Parathyroid adenoma (tissue), 2 donors: Measurements from ENCODE around the gene MAGI1.

Experiments used
- H2AFZ ChIP-seq: fragments of 300-600 bp; sonication (generic); one replicate; pipeline ENCODE4 v1.7.0; 2017; ENCODE audit warnings: antibody characterized with exemption, mild to moderate bottlenecking
- H3K27ac ChIP-seq: fragments of 300-600 bp; sonication (generic); one replicate; pipeline ENCODE4 v1.7.0; 2017
- H3K27me3 ChIP-seq: fragments of 300-600 bp; sonication (generic); one replicate; pipeline ENCODE4 v1.7.0; 2017; ENCODE audit warnings: low read length; ENCODE audit not compliant: control insufficient read depth, insufficient read depth
- H3K36me3 ChIP-seq: fragments of 300-600 bp; sonication (generic); one replicate; pipeline ENCODE4 v1.7.0; 2017; ENCODE audit warnings: low read length; ENCODE audit not compliant: control insufficient read depth, insufficient read depth
- H3K4me1 ChIP-seq: fragments of 300-600 bp; sonication (generic); one replicate; pipeline ENCODE4 v1.7.0; 2017; ENCODE audit warnings: control low read depth
- H3K4me2 ChIP-seq: fragments of 300-600 bp; sonication (generic); one replicate; pipeline ENCODE4 v1.7.0; 2017; ENCODE audit warnings: low read length
- H3K4me3 ChIP-seq: fragments of 300-600 bp; sonication (generic); one replicate; pipeline ENCODE4 v1.7.0; 2017; ENCODE audit warnings: low read depth, low read length
- H3K79me2 ChIP-seq: fragments of 300-600 bp; sonication (generic); one replicate; pipeline ENCODE4 v1.7.0; 2017; ENCODE audit warnings: control low read depth
- H3K9ac ChIP-seq: fragments of 300-600 bp; sonication (generic); one replicate; pipeline ENCODE4 v1.7.0; 2017; ENCODE audit warnings: mild to moderate bottlenecking
- H3K9me3 ChIP-seq: fragments of 300-600 bp; sonication (generic); one replicate; pipeline ENCODE4 v1.7.0; 2017; ENCODE audit warnings: low read length; ENCODE audit not compliant: control insufficient read depth
- CTCF ChIP-seq: fragments of 300-600 bp; sonication (generic); IDR thresholded peaks from one replicate; pipeline ENCODE4 v1.7.0; 2017; ENCODE audit warnings: antibody characterized with exemption, mild to moderate bottlenecking
- donor health status: primary hyperparathyroidism.

The MAGI1 gene

GRCh38 chr3:65912647-65913046 is 126.1 kb downstream of the MAGI1 start:
- Histone ChIP-seq H3K4me2 (no peak overlapping the region), H2AFZ (no peak overlapping the region), H3K27me3 (no peaks in the 10 kb centered on the region), H3K27ac (no peak overlapping the region), H3K4me3 (no peak overlapping the region), H3K79me2 (peaks cover 5% of the 10 kb centered on the region), H3K36me3 (no peaks in the 10 kb centered on the region), H3K4me1 (no peaks in the 10 kb centered on the region), H3K9me3 (peaks cover 3% of the 10 kb centered on the region), H3K9ac (no peak overlapping the region)
- TF ChIP-seq CTCF = no peak

GRCh38 chr3:65908588-65908987 is 130.1 kb downstream of the MAGI1 start:
- Histone ChIP-seq H3K27ac (no peak overlapping the region), H3K36me3 (no peaks in the 10 kb centered on the region), H3K9me3 (peaks cover 3% of the 10 kb centered on the region), H3K4me3 (no peak overlapping the region), H3K4me1 (peaks cover 4% of the 10 kb centered on the region), H2AFZ (no peak overlapping the region), H3K27me3 (no peaks in the 10 kb centered on the region), H3K4me2 (no peak overlapping the region), H3K79me2 (no peaks in the 10 kb centered on the region), H3K9ac (no peak overlapping the region)
- TF ChIP-seq CTCF = no peak

GRCh38 chr3:65907232-65908130 is 131.2 kb downstream of the MAGI1 start:
- Histone ChIP-seq H3K36me3 (no peaks in the 10 kb centered on the region), H3K79me2 (no peaks in the 10 kb centered on the region), H3K4me1 (peaks cover 5% of the 10 kb centered on the region), H3K27ac (no peak overlapping the region), H3K4me3 (no peak overlapping the region), H3K27me3 (no peaks in the 10 kb centered on the region), H2AFZ (no peak overlapping the region), H3K4me2 (no peak overlapping the region), H3K9me3 (peaks cover under 1% of the 10 kb centered on the region), H3K9ac (no peak overlapping the region)
- TF ChIP-seq CTCF = no peak

- Histone ChIP-seq H3K4me1 (peaks cover 10% of the 10 kb centered on the region), H3K4me3 (no peak overlapping the region), H3K79me2 (no peaks in the 10 kb centered on the region), H3K9me3 (no peaks in the 10 kb centered on the region), H2AFZ (no peak overlapping the region), H3K36me3 (no peaks in the 10 kb centered on the region), H3K9ac (no peak overlapping the region), H3K4me2 (no peak overlapping the region), H3K27ac (no peak overlapping the region), H3K27me3 (no peaks in the 10 kb centered on the region)
- no peak for TF ChIP-seq CTCF
Observed at GRCh38 chr3:65905771-65906170, 132.9 kb downstream of the MAGI1 start.

- Histone ChIP-seq H3K9ac (no peak overlapping the region), H3K36me3 (no peaks in the 10 kb centered on the region), H3K4me2 (no peak overlapping the region), H3K4me3 (no peak overlapping the region), H3K4me1 (peaks cover 10% of the 10 kb centered on the region), H3K79me2 (peaks cover 2% of the 10 kb centered on the region), H3K27me3 (no peaks in the 10 kb centered on the region), H3K9me3 (no peaks in the 10 kb centered on the region), H3K27ac (no peak overlapping the region), H2AFZ (no peak overlapping the region)
- TF ChIP-seq CTCF = no peak
Observed at GRCh38 chr3:65904016-65904415, 134.7 kb downstream of the MAGI1 start.
